ENCODE results near the gene FUS.
A peak's percentile ranks its signal among the peaks of the same experiment; 100 is the strongest.
"Not testable (repeated sequence)": the region's sequence is repeated elsewhere in the genome, so short reads cannot be mapped to it uniquely, and the experiment has no call there.

The FUS gene

GRCh38 chr16:31187808-31188189 lies 7.9 kb downstream of the FUS start:
- DNase-seq, result no peak

- DNase-seq, result no peak
Measured at GRCh38 chr16:31188450-31189411, 8.8 kb downstream of the FUS start.

GRCh38 chr16:31189412-31189778 lies 9.5 kb downstream of the FUS start:
- no peak for DNase-seq

- DNase-seq, result no peak
Measured at GRCh38 chr16:31190061-31190460, 10.1 kb downstream of the FUS start.

GRCh38 chr16:31190818-31191444 lies 11.0 kb downstream of the FUS start:
- DNase-seq, result no peak

GRCh38 chr16:31191697-31192428 lies 11.9 kb downstream of the FUS start:
- no peak for DNase-seq

GRCh38 chr16:31192856-31193642 lies 13.1 kb downstream of the FUS start:
- no peak for DNase-seq

GRCh38 chr16:31193874-31194273 lies 13.9 kb downstream of the FUS start:
- DNase-seq, result no peak

- DNase-seq, result no peak
Measured at GRCh38 chr16:31194898-31195297, 15.0 kb downstream of the FUS start.

GRCh38 chr16:31195861-31196260 lies 15.9 kb downstream of the FUS start:
- DNase-seq, result not testable (repeated sequence)

- DNase-seq, result no peak
Measured at GRCh38 chr16:31196324-31197088, 16.6 kb downstream of the FUS start.

GRCh38 chr16:31198207-31198882 lies 18.4 kb downstream of the FUS start:
- no peak for DNase-seq

- no peak for DNase-seq
Measured at GRCh38 chr16:31199430-31200041, 19.6 kb downstream of the FUS start.

GRCh38 chr16:31200111-31200510 lies 20.2 kb downstream of the FUS start:
- not testable (repeated sequence) for DNase-seq

GRCh38 chr16:31200821-31201568 lies 21.1 kb downstream of the FUS start:
- peak; percentile 70 for DNase-seq

GRCh38 chr16:31201582-31202413 lies 21.9 kb downstream of the FUS start:
- peak; percentile 78 for DNase-seq

- DNase-seq, result peak; percentile 57
Measured at GRCh38 chr16:31202414-31203375, 22.8 kb downstream of the FUS start, which contains the start of gene PYCARD. Gene PYCARD, minus strand, starts transcription at chr16:31202760. Its CDS starts 70 bp downstream, at chr16:31202690.

Data from RPMI8226 (cell line).